Measurements from ENCODE around the gene JOSD1. TPM values are rescaled to one million over a fixed set of nuclear protein-coding genes. Genes with fewer than 3 reads are reported as not detected.
A peak's percentile ranks its signal among the peaks of the same experiment; 100 is the strongest.

Gene JOSD1
- total and polyA plus RNA-seq, 9 of the 15 experiments (the other 6 are each of a cell fraction or from before 2014, with no cell fraction given) = 8.9 to 39.1 (median 30.4) TPM

GRCh38 chr22:38700789-38701628 is at the start of gene JOSD1 (continued):
- TF ChIP-seq MAFK (IDR thresholded peaks at IDR 0.05; ENCODE audit: low read length) (no peak), SNIP1 (IDR thresholded peaks at IDR 0.05; ENCODE audit: low read depth) (no peak), ZNF316 (IDR thresholded peaks at IDR 0.05) (no peak), MYC (IDR thresholded peaks at IDR 0.05; ENCODE audit: low read depth, low read length) (peak; percentile 37; the same call in 1 of the 2 replicates), MYC (CRISPR knock-in tag; IDR thresholded peaks at IDR 0.05; ENCODE audit: borderline replicate concordance, low read depth) (no peak), ZZZ3 (IDR thresholded peaks at IDR 0.05) (no peak), YBX1 (IDR thresholded peaks at IDR 0.05) (no peak), PPARD (CRISPR knock-in tag; IDR thresholded peaks at IDR 0.05) (no peak), ILK (tag; IDR thresholded peaks at IDR 0.05; ENCODE audit: borderline replicate concordance, low read depth) (no peak), ZFP30 (CRISPR knock-in tag; IDR thresholded peaks at IDR 0.05; ENCODE audit: borderline replicate concordance) (no peak), FOXK2 (conservative IDR thresholded peaks at IDR 0.05 in 1 of 2, IDR thresholded peaks at IDR 0.05 in 1 of 2; ENCODE audit: low read depth in 2 of 2) (no peak), POLR2H (tag; IDR thresholded peaks at IDR 0.05; ENCODE audit: low read depth) (peak; percentile 57; the same call in 1 of the 2 replicates), ARNT (IDR thresholded peaks at IDR 0.05) (no peak), JUN (IDR thresholded peaks at IDR 0.05; ENCODE audit: borderline replicate concordance, low read depth, low read length) (peak; percentile 91), JUN (CRISPR knock-in tag; IDR thresholded peaks at IDR 0.05; ENCODE audit: borderline replicate concordance) (peak; percentile 61; the same call in 1 of the 2 replicates), DMBX1 (CRISPR knock-in tag; IDR thresholded peaks at IDR 0.05; ENCODE audit: borderline replicate concordance) (no peak), COPS2 (conservative IDR thresholded peaks at IDR 0.05) (no peak), STAT5A (IDR thresholded peaks at IDR 0.05; ENCODE audit: borderline replicate concordance, low read length) (no peak), PATZ1 (CRISPR knock-in tag; IDR thresholded peaks at IDR 0.05; ENCODE audit: borderline replicate concordance) (no peak), BRF1 (IDR thresholded peaks at IDR 0.05; ENCODE audit: borderline replicate concordance, extremely low read depth, insufficient read length) (no peak), MECOM (CRISPR knock-in tag; IDR thresholded peaks at IDR 0.05) (no peak), ZNF274 (IDR thresholded peaks at IDR 0.05; ENCODE audit: borderline replicate concordance, low read depth, low read length) (no peak), ZBED1 (IDR thresholded peaks at IDR 0.05) (no peak), SPI1 (IDR thresholded peaks at IDR 0.05; ENCODE audit: borderline replicate concordance, low read depth, low read length) (no peak)
- TF ChIP-seq, protein P1, sequence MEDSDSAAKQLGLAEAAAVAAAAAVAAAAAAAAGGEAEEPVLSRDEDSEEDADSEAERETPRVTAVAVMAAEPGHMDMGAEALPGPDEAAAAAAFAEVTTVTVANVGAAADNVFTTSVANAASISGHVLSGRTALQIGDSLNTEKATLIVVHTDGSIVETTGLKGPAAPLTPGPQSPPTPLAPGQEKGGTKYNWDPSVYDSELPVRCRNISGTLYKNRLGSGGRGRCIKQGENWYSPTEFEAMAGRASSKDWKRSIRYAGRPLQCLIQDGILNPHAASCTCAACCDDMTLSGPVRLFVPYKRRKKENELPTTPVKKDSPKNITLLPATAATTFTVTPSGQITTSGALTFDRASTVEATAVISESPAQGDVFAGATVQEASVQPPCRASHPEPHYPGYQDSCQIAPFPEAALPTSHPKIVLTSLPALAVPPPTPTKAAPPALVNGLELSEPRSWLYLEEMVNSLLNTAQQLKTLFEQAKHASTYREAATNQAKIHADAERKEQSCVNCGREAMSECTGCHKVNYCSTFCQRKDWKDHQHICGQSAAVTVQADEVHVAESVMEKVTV (CRISPR knock-in tag; IDR thresholded peaks at IDR 0.05) = no peak
- TF ChIP-seq, protein P2, sequence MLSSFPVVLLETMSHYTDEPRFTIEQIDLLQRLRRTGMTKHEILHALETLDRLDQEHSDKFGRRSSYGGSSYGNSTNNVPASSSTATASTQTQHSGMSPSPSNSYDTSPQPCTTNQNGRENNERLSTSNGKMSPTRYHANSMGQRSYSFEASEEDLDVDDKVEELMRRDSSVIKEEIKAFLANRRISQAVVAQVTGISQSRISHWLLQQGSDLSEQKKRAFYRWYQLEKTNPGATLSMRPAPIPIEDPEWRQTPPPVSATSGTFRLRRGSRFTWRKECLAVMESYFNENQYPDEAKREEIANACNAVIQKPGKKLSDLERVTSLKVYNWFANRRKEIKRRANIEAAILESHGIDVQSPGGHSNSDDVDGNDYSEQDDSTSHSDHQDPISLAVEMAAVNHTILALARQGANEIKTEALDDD (IDR thresholded peaks at IDR 0.05) = no peak; the same call in 1 of the 2 replicates

Measured in K562 (cell line).